Measurements from ENCODE around the gene POLR2H.

The POLR2H gene

DNA sequence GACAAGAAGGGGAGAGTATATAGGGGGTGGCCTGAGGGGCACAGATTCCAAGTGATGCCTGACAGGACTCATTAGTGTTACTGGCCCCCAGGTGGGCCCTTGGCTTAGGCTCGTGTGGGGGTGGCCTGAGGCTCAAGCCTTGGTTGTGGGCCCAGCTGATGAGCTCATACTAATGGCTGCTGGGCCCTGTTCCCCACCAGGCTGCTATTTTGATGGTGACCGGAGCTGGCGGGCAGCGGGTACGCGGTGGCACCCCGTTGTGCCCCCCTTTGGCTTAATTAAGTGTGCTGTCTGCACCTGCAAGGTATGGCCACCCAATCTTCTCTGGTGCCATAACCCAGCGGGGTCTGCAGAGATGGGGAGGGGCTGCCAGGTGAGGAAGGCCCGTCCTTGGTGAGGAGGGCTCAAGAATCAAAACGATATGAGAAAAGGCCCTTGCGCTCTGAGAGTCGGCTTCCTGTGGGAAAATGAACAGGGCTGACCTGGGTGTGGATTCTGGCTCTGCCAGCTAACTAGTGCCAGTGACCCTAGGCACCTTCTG lies 25.7 kb downstream of the POLR2H start:
- DNase-seq (ENCODE audit: low read depth in 3 of 3) = no peak

DNA sequence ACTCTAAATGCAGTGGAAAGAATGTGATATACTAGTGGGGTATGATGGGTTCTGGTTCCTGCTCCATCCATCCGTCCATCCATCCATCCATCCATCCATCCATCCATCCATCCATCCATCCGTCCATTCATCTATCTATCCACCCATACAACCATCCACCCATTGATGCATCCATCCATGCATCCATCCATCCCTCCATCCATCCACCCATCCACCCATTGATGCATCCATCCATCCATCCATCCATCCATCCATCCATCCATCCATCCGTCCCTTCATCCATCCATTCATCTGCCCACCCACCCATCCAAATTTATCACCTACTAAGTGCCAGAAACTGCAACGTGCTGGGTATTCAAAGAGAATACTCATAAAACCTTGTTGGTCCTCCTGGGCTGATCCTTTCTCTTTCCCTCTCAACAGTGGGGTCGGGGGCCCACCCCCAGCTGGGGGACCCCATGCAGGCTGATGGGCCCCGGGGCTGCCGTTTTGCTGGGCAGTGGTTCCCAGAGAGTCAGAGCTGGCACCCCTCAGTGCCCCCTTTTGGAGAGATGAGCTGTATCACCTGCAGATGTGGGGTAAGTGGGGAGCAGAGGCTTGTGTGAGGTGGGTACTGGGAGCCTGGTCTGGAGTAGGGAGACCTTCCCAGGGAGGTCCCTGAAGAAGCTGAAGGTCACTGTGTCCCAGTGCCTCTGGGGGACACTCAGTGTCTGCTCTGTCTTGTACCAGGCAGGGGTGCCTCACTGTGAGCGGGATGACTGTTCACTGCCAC lies 26.8 kb downstream of the POLR2H start:
- no peak for DNase-seq (ENCODE audit: low read depth in 3 of 3)

DNA sequence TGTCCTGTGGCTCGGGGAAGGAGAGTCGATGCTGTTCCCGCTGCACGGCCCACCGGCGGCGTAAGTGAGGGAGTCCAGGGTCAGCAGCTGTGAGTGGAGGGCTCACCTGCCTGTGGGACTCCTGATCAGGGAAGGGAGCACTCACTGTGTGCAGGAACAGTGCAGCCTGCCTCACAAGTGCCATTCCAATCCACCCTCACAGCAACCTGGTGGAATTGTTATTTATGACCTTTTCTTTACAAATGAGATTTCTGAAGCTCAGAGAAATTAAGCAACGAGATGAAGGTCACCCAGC lies 27.4 kb downstream of the POLR2H start:
- no peak for DNase-seq (ENCODE audit: low read depth in 3 of 3)

DNA sequence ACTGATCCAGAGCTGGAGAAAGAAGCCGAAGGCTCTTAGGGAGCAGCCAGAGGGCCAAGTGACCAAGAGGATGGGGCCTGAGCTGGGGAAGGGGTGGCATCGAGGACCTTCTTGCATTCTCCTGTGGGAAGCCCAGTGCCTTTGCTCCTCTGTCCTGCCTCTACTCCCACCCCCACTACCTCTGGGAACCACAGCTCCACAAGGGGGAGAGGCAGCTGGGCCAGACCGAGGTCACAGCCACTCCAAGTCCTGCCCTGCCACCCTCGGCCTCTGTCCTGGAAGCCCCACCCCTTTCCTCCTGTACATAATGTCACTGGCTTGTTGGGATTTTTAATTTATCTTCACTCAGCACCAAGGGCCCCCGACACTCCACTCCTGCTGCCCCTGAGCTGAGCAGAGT lies 27.9 kb downstream of the POLR2H start:
- DNase-seq (ENCODE audit: low read depth in 3 of 3) = no peak

DNA sequence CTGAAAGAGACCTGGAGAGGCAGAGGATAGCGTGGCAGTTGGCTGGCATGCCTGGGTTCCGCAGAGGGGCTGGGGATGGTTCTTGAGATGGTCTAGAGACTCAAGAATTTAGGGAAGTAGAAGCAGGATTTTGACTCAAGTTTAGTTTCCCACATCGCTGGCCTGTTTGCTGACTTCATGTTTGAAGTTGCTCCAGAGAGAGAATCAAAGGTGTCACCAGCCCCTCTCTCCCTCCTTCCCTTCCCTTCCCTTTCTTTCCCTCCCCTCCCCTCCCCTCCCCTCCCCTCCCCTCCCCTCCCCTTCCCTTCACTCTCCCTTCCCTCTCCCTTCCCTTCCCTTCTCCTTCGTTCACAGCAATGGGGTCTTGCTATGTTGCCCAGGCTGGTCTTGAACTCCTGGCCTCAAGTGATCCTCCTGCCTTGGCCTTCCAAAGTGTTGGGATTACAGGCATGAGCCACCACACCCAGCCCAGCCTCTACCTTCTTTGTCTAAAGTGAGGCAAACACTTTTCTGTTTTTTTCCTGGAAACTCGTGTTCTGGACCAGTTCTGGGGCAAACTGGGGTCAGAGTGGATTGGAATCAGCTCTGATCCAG lies 28.5 kb downstream of the POLR2H start:
- DNase-seq (ENCODE audit: low read depth in 3 of 3) = no peak

DNA sequence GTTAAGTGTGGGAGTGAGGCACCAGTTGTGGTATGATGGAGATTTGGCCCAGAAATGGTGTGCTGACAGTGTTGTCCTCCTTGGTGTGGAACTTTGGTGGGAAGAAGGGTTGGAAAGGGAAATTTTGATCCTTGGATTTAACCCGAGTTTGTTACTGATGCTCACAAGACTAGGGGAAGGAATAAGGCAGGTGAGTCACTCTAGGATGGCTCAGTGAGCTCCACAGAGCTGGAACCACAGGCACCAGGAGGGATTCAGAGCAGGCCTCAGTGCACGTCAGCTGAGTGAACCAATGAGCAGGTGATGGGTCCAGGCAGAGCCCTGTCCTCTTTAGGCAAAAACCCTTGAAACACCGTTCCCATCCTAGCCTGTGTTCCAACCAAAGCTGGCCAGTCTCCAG lies 29.8 kb downstream of the POLR2H start:
- no peak for DNase-seq (ENCODE audit: low read depth in 3 of 3)

DNA sequence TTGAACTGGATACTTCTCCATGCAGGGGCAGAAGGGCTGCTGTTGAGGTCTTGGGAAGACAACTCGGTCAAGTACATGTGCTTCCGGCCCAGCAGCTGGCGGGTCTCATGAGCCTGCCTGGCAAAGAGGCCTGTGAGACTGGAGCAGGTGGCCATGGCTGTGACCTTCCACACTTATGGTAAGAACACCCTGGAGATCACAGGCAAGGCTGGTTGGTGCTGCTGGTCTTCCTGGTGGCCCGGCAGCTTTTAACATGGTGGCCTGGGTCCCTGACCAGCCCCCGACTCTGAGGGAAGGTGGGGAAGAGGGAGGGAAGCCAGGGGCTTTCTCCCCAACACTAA lies 33.8 kb downstream of the POLR2H start:
- no peak for DNase-seq (ENCODE audit: low read depth in 3 of 3)

DNA sequence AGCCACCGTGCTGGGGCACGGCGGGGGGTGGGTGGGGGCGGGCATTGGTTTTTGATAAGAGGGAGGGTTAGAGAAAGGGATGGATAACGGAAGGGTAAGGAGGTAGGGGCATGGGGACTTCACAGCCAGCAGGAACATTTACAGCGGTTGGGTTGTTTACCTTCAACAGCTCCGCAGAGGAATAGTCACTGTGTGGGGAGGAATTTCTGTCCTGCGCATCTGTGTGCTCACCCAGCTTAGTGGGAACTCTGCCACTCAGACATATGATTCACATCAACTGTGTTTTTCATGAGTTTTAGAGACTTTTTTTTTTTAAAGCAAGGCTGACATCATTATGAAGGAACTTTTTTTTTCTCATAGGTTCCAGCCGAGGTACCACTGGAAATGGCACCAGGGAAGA lies 37.9 kb downstream of the POLR2H start:
- no peak for DNase-seq (ENCODE audit: low read depth in 3 of 3)

DNA sequence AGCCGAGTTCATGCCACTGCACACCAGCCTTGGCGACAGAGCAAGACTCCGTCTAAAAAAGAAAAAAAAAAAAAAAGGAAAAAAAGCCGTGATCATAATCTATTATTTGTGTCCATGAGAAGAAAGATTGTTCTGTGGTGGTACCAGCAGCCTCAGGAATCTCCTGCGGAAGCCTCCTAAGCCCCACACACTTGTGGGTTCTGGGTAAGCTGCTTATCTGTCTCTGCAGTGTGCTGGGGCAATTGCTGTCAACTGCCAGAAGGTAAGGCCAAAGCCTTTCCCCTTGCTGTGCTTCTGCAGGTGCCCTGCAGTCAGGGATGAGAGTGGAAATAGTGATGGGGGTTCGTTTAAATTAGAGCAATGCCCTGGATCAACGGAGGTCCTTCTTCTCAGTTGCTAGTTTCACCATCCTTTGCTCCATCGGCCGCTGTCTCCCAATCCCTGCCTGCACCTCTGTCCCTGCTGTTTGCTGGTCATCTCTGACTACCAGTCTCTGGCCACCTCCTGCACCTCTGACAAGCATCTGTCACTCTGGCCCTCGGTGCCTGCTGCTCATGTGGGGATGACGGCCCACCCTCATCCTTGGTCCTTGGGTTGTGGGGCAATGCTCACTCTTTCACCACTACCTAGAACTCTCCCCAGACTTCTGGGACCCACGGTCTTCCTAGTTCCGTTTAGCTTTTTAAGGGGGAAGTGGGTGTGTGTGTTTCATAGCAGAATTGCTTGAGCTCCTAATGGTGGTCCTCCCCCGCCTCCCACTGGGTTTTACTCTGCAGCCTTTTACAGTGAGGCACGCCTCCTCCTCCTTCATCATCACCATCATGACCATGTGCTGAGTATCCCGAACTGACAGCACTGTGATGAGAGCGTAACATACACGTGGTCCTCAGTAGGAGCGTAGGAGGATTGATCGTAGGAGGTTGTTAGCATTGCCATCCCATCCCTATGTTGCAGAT lies 43.8 kb downstream of the POLR2H start:
- DNase-seq (ENCODE audit: low read depth in 3 of 3) = no peak

DNA sequence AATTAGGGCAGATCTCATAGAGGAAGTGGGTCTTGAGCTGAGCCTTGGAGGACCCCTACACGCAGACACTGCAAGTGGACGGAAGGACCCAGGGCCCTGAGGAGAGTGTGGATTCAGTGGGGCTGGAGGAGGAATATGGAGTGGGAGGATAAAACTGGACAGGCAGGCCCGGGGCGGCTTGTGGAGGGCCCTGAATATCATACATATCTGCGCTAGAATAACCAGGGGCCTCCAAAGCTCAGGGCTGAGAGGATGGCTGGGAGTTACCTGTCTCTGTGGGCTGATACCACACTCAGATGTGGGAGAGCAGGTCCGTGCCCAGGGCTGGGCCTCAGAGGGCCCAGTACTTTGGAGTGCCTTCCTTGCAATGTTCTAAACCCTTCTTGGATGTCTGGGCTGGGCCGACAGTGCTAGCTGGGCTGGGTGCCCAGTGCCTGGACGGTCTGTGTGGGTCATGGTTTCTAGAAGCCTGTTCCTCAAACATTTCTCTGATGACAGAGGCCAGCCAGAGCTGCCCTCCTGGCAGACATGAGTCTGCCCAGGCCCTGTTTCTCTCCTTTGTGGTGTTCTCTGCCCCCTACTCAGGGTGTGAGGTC lies 47.9 kb downstream of the POLR2H start:
- DNase-seq (ENCODE audit: low read depth in 3 of 3) = no peak

DNA sequence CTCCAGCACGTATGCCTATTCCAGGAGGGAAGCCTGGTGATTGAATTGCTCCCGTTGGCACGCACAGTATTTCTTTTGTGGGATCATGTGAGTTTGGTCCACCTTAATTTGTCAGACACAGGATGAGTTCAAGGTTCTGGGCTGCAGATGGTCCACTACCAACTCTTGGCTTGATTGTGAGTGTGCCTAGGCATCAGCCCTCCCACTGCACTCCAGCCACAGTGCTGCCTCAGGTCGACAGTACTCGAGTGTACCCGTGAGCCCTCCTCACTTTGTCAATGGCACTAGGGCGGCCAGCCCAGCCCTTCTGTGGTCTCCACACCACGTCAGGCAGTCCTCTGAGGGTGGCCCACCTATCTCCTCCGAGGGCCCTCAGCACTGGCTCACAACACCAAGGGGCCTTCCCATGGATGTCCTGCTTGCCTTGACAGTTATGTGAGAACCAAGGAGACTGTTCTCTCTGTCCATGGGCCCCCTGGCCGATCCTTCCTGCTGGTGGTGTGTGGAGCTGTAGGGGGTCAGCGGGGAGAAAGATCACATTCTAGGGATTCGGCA lies 48.5 kb downstream of the POLR2H start:
- no peak for DNase-seq (ENCODE audit: low read depth in 3 of 3)

DNA sequence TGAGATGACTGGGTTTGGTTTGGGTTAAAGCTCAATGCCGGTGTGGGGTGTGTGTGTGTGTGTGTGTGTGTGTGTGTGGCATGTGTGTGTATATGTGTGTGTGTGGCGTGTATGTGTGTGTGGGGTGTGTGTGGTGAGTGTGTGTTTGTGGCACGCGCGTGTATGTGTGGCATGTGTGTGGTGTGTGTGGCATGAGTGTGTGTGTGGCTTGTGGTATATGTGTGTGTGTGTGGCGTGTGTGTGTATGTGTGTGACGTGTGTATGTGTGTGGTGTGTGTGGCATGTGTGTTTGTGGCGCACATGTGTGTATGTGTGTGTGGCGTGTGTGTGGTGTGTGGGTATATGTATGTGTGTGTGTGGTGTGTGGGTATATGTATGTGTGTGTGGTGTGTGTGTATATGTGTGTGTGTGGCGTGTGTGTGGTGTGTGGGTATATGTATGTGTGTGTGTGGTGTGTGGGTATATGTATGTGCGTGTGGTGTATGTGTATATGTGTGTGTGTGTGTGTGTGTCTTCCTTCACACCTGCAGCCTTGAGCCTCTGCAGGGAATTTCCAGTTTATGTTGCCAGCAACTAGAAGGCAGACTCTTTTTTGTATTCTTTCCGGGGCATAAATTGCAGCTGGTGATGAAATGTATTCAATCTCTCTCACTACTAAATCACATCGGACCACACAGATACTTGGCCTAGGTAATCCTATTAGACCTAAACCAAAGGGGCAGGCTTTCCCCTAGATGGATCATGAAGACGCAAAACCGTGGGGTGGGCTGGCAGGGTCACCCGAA lies 53.1 kb downstream of the POLR2H start:
- no peak for DNase-seq (ENCODE audit: low read depth in 3 of 3)

DNA sequence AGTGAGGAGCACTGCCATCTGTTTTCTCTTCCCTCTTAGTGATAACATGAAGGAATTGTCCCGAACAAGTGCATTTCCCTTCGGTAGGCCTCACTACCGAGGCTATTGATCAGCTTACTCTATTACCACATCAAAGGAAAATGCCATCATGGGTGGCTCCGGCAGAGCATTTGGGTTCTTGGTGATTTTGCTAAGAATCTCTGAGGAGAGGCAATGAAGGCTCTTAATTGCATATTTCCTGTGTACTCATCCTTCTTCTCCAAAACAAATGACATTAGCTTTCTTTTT lies 53.6 kb downstream of the POLR2H start:
- DNase-seq (ENCODE audit: low read depth in 3 of 3) = no peak

DNA sequence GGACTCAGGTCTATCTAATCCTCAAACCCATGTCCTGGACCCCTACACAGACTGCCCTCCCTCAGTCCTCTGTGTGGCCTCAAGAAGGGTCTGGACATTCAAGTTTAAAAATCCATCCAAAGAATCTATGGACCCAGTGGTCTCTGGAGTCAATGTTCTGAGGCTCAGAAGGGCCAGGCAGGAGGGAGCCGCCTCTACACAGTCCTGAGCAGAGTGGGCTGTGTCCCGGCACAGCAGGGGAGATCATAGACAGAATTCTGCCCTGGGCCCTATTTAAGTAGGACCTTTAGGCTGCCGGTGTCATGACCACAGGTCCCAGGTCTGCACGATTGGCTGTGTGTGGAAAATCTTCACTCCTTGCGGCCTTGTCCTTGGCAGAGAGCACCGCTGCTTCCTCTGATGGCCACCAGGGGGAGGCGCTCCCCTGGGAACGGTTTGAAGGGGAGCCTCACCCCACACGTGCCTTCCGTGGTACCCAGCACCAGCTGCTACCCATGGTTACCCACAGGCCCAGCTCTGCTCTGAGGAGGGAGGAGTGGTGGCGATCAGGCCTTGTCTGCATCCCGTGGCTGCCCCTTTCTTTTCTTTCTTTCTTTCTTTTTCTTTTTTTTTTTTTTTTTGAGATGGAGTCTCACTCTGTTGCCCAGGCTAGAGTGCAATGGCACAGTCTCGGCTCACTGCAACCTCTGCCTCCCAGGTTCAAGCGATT lies 56.3 kb downstream of the POLR2H start:
- DNase-seq (ENCODE audit: low read depth in 3 of 3) = peak; percentile 35 to 70 (median 42)
